Karpas-422 (cell line): ENCODE data around the gene BTN1A1. TPM values are rescaled to one million over a fixed set of nuclear protein-coding genes. Genes with fewer than 3 reads are reported as not detected.

Experiments used
- DNase-seq: peaks from one replicate; pipeline ENCODE4 v3.0.0-alpha.2; 2015
- H2AFZ ChIP-seq: fragments of 200-600 bp; sonication (generic); 2 replicates; pipeline ENCODE4 v1.6.1; 2014; ENCODE audit warnings: antibody characterized with exemption, low read length, mixed read lengths
- H3K27ac ChIP-seq: fragments of 200-600 bp; sonication (generic); 2 replicates; pipeline ENCODE4 v1.5.1; 2014; ENCODE audit warnings: mild to moderate bottlenecking, low read length, moderate library complexity
- H3K27me3 ChIP-seq: fragments of 200-600 bp; sonication (generic); 2 replicates; pipeline ENCODE4 v1.6.1; 2014; ENCODE audit warnings: low read length, mixed read lengths
- H3K36me3 ChIP-seq: fragments of 200-600 bp; sonication (generic); 2 replicates; pipeline ENCODE4 v1.6.1; 2014; ENCODE audit warnings: low read length, mixed read lengths; ENCODE audit not compliant: insufficient read depth
- H3K4me1 ChIP-seq: fragments of 200-600 bp; sonication (generic); 2 replicates; pipeline ENCODE4 v1.6.1; 2014; ENCODE audit warnings: mild to moderate bottlenecking, low read length, mixed read lengths
- H3K4me2 ChIP-seq: fragments of 200-600 bp; sonication (generic); 2 replicates; pipeline ENCODE4 v1.6.1; 2014; ENCODE audit warnings: low read length, low read depth, mild to moderate bottlenecking; ENCODE audit not compliant: poor library complexity, severe bottlenecking
- H3K4me3 ChIP-seq: fragments of 200-600 bp; sonication (generic); 2 replicates; pipeline ENCODE4 v1.5.1; 2014; ENCODE audit warnings: mild to moderate bottlenecking, antibody characterized with exemption, low read length, mixed read lengths
- H3K79me2 ChIP-seq: fragments of 200-600 bp; sonication (generic); 2 replicates; pipeline ENCODE4 v1.6.1; 2014; ENCODE audit warnings: mild to moderate bottlenecking, low read length, mixed read lengths
- H3K9ac ChIP-seq: fragments of 200-600 bp; sonication (generic); 2 replicates; pipeline ENCODE4 v1.6.0; 2014; ENCODE audit warnings: low read length
- H3K9me2 ChIP-seq: fragments of 200-600 bp; sonication (generic), shearing (Covaris generic); replicated peaks from 2 replicates; pipeline ENCODE4 v1.6.0; 2014; ENCODE audit warnings: mild to moderate bottlenecking, low read length, moderate library complexity; ENCODE audit not compliant: insufficient read depth
- H3K9me3 ChIP-seq: fragments of 300-700, 200-600 bp; sonication (generic); 2 replicates; pipeline ENCODE4 v1.6.1; 2014; ENCODE audit warnings: low read length, mixed read lengths
- H4K20me1 ChIP-seq: fragments of 200-600 bp; sonication (generic); 2 replicates; pipeline ENCODE4 v1.6.1; 2014; ENCODE audit warnings: mild to moderate bottlenecking, antibody characterized with exemption, low read length, low read depth; ENCODE audit not compliant: insufficient read depth
- total RNA-seq: library from RNA; depleted of rRNA; stranded (reverse); fragments of >200 nt; shearing (Covaris generic); gene quantifications from 2 replicates; pipeline ENCODE4 v1.2.3, GENCODE V29; 2014; ENCODE audit warnings: low replicate concordance; rRNA removed

Gene BTN1A1
- total RNA-seq, result 0.22 TPM in 1 of 2 replicates, not detected in the other

GRCh38 chr6:26500102-26500501 lies at the start of gene BTN1A1:
BTN1A1 (plus strand) TSS chr6:26500303; CDS start chr6:26501287, 984 bp downstream.
- Histone ChIP-seq H3K27ac (0 out of 2 replicates have a peak within 1 kb of the TSS, but pooled peaks have one; percentile 6), H3K4me3 (no peak within 1 kb of the TSS), H3K9me2 (no peaks in the 10 kb centered on the region), H3K79me2 (no peaks in the 10 kb centered on the region), H2AFZ (peak within 1 kb of the TSS; percentile 79), H3K4me2 (no peak within 1 kb of the TSS), H3K27me3 (no peaks in the 10 kb centered on the region), H3K4me1 (peaks cover 42% of the 10 kb centered on the region), H3K9ac (no peak within 1 kb of the TSS), H3K9me3 (no peaks in the 10 kb centered on the region), H3K36me3 (no peaks in the 10 kb centered on the region), H4K20me1 (no peaks in the 10 kb centered on the region)
- DNase-seq, result no peak

GRCh38 chr6:26452631-26453235 lies 47.4 kb upstream of the BTN1A1 start:
- H3K9ac ChIP-seq, result no peak overlapping the region
- H3K9me2 ChIP-seq, result no peaks in the 10 kb centered on the region
- no peak overlapping the region for H3K27ac ChIP-seq
- no peak overlapping the region for H3K4me2 ChIP-seq
- H3K36me3 ChIP-seq, result no peaks in the 10 kb centered on the region
- H3K4me3 ChIP-seq, result no peak overlapping the region
- H2AFZ ChIP-seq, result no peak overlapping the region
- H3K27me3 ChIP-seq, result no peaks in the 10 kb centered on the region
- H3K79me2 ChIP-seq, result no peaks in the 10 kb centered on the region; the same call in 1 of the 2 replicates
- no peaks in the 10 kb centered on the region for H4K20me1 ChIP-seq
- peaks cover 20% of the 10 kb centered on the region for H3K4me1 ChIP-seq
- no peak for DNase-seq
- no peaks in the 10 kb centered on the region for H3K9me3 ChIP-seq

- no peak overlapping the region for H3K9ac ChIP-seq
- H3K9me2 ChIP-seq, result no peaks in the 10 kb centered on the region
- peaks cover 6% of the 10 kb centered on the region; the same call in 1 of the 2 replicates for H3K36me3 ChIP-seq
- no peaks in the 10 kb centered on the region for H4K20me1 ChIP-seq
- H3K27me3 ChIP-seq, result no peaks in the 10 kb centered on the region
- H2AFZ ChIP-seq, result no peak overlapping the region
- H3K27ac ChIP-seq, result no peak overlapping the region
- H3K4me1 ChIP-seq, result peaks cover 27% of the 10 kb centered on the region
- no peak overlapping the region for H3K4me2 ChIP-seq
- no peaks in the 10 kb centered on the region for H3K9me3 ChIP-seq
- H3K4me3 ChIP-seq, result no peak overlapping the region
- H3K79me2 ChIP-seq, result peaks cover 18% of the 10 kb centered on the region
- no peak for DNase-seq
Measured at GRCh38 chr6:26454631-26455030, 45.5 kb upstream of the BTN1A1 start.

DNA sequence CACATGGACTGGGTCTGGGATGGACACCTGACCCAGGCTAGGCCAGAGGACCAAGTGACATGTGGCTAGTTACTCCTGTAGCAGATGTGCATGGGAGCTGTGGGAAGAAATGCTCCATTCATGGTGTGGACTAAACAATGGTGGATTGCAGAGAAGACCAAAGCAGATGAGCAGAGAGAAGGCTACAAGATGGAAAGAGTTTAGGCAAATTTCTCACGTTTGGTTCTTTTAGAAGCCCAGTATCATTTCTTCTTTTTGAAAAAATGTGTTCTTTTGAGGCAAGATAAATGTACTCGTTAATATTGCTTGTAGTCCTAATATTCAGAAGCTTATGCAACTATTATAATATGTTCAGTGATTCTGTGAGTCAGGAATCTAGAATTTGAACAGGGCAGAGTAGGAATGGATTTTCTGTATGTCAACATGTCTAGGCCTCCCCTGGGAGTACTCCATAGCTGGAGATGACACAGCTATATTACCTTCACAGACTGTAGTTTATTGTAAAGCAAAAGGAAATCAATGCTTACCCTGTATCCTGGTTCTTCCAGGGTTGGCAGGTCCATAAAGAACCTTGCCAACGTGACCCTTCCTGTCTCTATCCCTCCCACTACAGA lies 44.6 kb upstream of the BTN1A1 start:
- Histone ChIP-seq H3K4me3 (no peak overlapping the region), H2AFZ (no peak overlapping the region), H3K79me2 (peaks cover 26% of the 10 kb centered on the region), H3K27ac (no peak overlapping the region), H3K36me3 (peaks cover 15% of the 10 kb centered on the region; the same call in 1 of the 2 replicates), H3K9ac (no peak overlapping the region), H3K27me3 (no peaks in the 10 kb centered on the region), H3K4me1 (peaks cover 27% of the 10 kb centered on the region), H3K4me2 (peak overlapping the region; percentile 10), H3K9me2 (no peaks in the 10 kb centered on the region), H3K9me3 (no peaks in the 10 kb centered on the region), H4K20me1 (no peaks in the 10 kb centered on the region)
- peak; percentile 57 for DNase-seq

GRCh38 chr6:26457264-26457805 lies 42.8 kb upstream of the BTN1A1 start:
- peak overlapping the region; percentile 94 for H3K4me3 ChIP-seq
- no peak for DNase-seq
- peak overlapping the region; percentile 44; the same call in 1 of the 2 replicates for H3K9ac ChIP-seq
- H3K9me2 ChIP-seq, result no peaks in the 10 kb centered on the region
- H3K36me3 ChIP-seq, result peaks cover 27% of the 10 kb centered on the region
- no peaks in the 10 kb centered on the region for H3K27me3 ChIP-seq
- H3K4me1 ChIP-seq, result peaks cover 27% of the 10 kb centered on the region
- H4K20me1 ChIP-seq, result no peaks in the 10 kb centered on the region
- H2AFZ ChIP-seq, result peak overlapping the region; percentile 31
- peak overlapping the region; percentile 89 for H3K4me2 ChIP-seq
- H3K79me2 ChIP-seq, result peaks cover 38% of the 10 kb centered on the region
- no peak overlapping the region for H3K27ac ChIP-seq
- H3K9me3 ChIP-seq, result no peaks in the 10 kb centered on the region

DNA sequence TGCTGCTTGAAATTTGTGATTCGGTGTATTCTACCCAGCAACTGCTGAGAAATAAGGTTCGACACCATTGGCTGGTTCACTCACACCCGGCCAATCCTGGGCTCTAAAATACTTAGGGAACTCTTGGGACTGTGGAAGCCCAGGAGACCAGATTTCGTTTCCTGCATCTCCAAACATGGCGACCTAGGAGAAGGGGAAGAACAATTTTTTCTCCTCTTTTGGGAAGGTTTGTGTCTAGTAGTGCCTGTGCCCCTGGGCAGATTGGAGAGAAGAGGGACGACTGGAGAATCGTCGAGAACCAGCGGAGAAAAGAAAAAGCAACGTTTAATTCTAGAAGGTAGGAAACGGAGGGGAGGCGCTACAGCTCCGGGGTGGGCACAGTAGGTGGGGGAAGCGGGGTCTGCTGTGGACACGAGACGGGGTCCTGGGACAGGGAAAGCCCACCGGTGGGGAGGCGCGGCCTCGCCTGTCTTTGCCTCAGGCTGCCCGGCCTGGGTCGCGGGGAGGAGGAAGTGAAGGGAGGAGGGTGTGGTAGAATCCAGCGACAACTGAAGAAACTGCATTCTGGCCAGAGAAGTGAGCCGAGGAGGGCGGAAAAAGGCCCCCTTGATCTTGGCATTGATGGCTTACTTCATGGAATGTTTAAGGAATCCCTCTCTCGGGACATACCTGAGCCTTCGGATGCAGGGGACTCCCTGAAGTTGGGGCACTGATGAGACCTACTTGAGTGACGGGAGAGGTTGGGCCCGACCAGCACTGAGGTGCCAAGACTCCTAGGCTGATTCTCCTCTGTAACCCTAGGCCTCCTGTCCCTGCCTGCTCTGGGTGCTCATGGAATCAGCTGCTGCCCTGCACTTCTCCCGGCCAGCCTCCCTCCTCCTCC lies 42.1 kb upstream of the BTN1A1 start, which contains the start of gene BTN2A1:
Gene BTN2A1 (plus strand): TSS at position 150 of the 883 bp plus-strand sequence. CDS start 682 bp downstream, at position 832.
- Histone ChIP-seq H3K79me2 (peaks cover 39% of the 10 kb centered on the region), H4K20me1 (no peaks in the 10 kb centered on the region), H3K4me3 (peak within 1 kb of the TSS; percentile 94), H3K9ac (peak within 1 kb of the TSS; percentile 93), H3K27ac (peak within 1 kb of the TSS; percentile 82), H3K9me2 (no peaks in the 10 kb centered on the region), H3K9me3 (no peaks in the 10 kb centered on the region), H3K27me3 (no peaks in the 10 kb centered on the region), H3K4me2 (peak within 1 kb of the TSS; percentile 89), H3K4me1 (peaks cover 27% of the 10 kb centered on the region), H3K36me3 (peaks cover 33% of the 10 kb centered on the region), H2AFZ (peak within 1 kb of the TSS; percentile 95)
- DNase-seq, result peak; percentile 95

- H3K4me1 ChIP-seq, result peaks cover 27% of the 10 kb centered on the region
- H3K4me3 ChIP-seq, result peak overlapping the region; percentile 34; the same call in 1 of the 2 replicates
- no peaks in the 10 kb centered on the region for H3K9me3 ChIP-seq
- no peaks in the 10 kb centered on the region for H3K27me3 ChIP-seq
- peaks cover 39% of the 10 kb centered on the region for H3K79me2 ChIP-seq
- peaks cover 44% of the 10 kb centered on the region for H3K36me3 ChIP-seq
- H3K4me2 ChIP-seq, result peak overlapping the region; percentile 89
- no peaks in the 10 kb centered on the region for H4K20me1 ChIP-seq
- no peak overlapping the region for H3K27ac ChIP-seq
- no peak overlapping the region for H3K9ac ChIP-seq
- DNase-seq, result no peak
- H3K9me2 ChIP-seq, result no peaks in the 10 kb centered on the region
- H2AFZ ChIP-seq, result no peak overlapping the region
Measured at GRCh38 chr6:26459023-26459810, 40.9 kb upstream of the BTN1A1 start.
